Measurements from ENCODE around the gene ITGB1. TPM values are rescaled to one million over a fixed set of nuclear protein-coding genes. Genes with fewer than 3 reads are reported as not detected.

The ITGB1 gene
- total RNA-seq, 1 donor from 2014 or later: 60.2 TPM

- intact Hi-C loops (cut with micrococcal nuclease): loop anchor here (5.0 kb wide), 1 partner anchor 196 kb away; no protein-coding TSS in a partner anchor
These were observed 1.4 kb downstream of the ITGB1 start for GRCh38 chr10:32956365-32957197.

- intact Hi-C loops (cut with micrococcal nuclease): loop anchor here (5.0 kb wide), 1 partner anchor 197 kb away; no protein-coding TSS in a partner anchor
These were observed 2.2 kb downstream of the ITGB1 start for GRCh38 chr10:32955790-32956189.

- intact Hi-C loops (cut with micrococcal nuclease): loop anchor here (5.0 kb wide), 1 partner anchor 197 kb away; no protein-coding TSS in a partner anchor
These were observed 2.7 kb downstream of the ITGB1 start for GRCh38 chr10:32955299-32955772.

- intact Hi-C loops (cut with micrococcal nuclease): loop anchor here (5.0 kb wide), 1 partner anchor 198 kb away; no protein-coding TSS in a partner anchor
These were observed 3.3 kb downstream of the ITGB1 start for GRCh38 chr10:32954545-32955298.

GRCh38 chr10:32954080-32954479 is 4.0 kb downstream of the ITGB1 start:
- intact Hi-C loops (cut with micrococcal nuclease): no loop called here

- intact Hi-C loops (cut with micrococcal nuclease): no loop called here
These were observed 4.6 kb downstream of the ITGB1 start for GRCh38 chr10:32953277-32953927.

GRCh38 chr10:32952541-32953276 is 5.3 kb downstream of the ITGB1 start:
- intact Hi-C loops (cut with micrococcal nuclease): no loop called here

- intact Hi-C loops (cut with micrococcal nuclease): no loop called here
These were observed 5.9 kb downstream of the ITGB1 start for GRCh38 chr10:32952094-32952493.

- intact Hi-C loops (cut with micrococcal nuclease): no loop called here
These were observed 6.9 kb downstream of the ITGB1 start for GRCh38 chr10:32951111-32951510.

GRCh38 chr10:32950591-32951108 is 7.4 kb downstream of the ITGB1 start:
- intact Hi-C loops (cut with micrococcal nuclease): no loop called here

- intact Hi-C loops (cut with micrococcal nuclease): no loop called here
These were observed 8.8 kb downstream of the ITGB1 start for GRCh38 chr10:32949221-32949678.

- intact Hi-C loops (cut with micrococcal nuclease): no loop called here
These were observed 9.6 kb downstream of the ITGB1 start for GRCh38 chr10:32948451-32948850.

GRCh38 chr10:32947586-32947985 is 10.4 kb downstream of the ITGB1 start:
- intact Hi-C loops (cut with micrococcal nuclease): no loop called here

GRCh38 chr10:32946108-32946507 is 11.9 kb downstream of the ITGB1 start:
- intact Hi-C loops (cut with micrococcal nuclease): no loop called here

- intact Hi-C loops (cut with micrococcal nuclease): no loop called here
These were observed 14.0 kb downstream of the ITGB1 start for GRCh38 chr10:32943854-32944661.

- intact Hi-C loops (cut with micrococcal nuclease): no loop called here
These were observed 14.6 kb downstream of the ITGB1 start for GRCh38 chr10:32943395-32943794.

- intact Hi-C loops (cut with micrococcal nuclease): no loop called here
These were observed 15.9 kb downstream of the ITGB1 start for GRCh38 chr10:32942081-32942480.

GRCh38 chr10:32941357-32941756 is 16.7 kb downstream of the ITGB1 start:
- intact Hi-C loops (cut with micrococcal nuclease): no loop called here

All from T-helper 2 cell treated with Interferon-gamma antibody and Interleukin-4, amounts not matched to agents 100 ng/mL and 5 ng/mL, for 36 hours (primary cell).